HFF-Myc (cell line): ENCODE results near the gene CDH4.

ENCODE experiments used
- DNase-seq: peaks from one replicate; pipeline ENCODE4 v3.0.0-alpha.2; 2011; ENCODE audit warnings: low read depth; ENCODE audit errors: extremely low read depth
- H3K4me3 ChIP-seq: replicated peaks from 2 replicates; pipeline ENCODE4 v1.5.1; 2011; ENCODE audit warnings: low read depth, mild to moderate bottlenecking, control low read depth, low read length
- TF ChIP-seq, protein P1 (sequence below): IDR thresholded peaks from 2 replicates; pipeline ENCODE4 v1.5.1; 2012; ENCODE audit warnings: mild to moderate bottlenecking, low read depth, low read length, control low read depth; ENCODE audit errors: missing control alignments

The CDH4 gene

DNA sequence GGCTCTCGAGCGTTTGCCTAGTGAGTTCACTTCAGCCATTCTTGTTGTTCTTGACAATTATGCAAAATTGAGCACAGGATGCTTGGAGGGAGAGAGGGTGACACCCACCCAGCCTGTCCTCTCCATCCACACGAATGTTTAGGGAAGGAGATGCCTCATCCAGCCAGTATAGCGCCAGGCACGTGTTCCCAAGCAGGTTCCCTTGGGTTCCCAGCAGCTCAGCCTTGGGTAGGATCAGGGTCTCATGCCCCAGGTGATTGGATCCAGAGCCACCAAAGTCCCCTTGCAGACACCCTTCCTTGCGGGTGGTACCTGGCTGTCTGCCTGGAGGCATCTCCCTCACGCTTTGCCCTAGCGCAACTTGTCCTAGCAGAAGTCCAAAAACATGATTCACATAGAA is 394.9 kb downstream of the CDH4 start:
- no peak overlapping the region for H3K4me3 ChIP-seq
- no peak for DNase-seq
- TF ChIP-seq, protein P1, sequence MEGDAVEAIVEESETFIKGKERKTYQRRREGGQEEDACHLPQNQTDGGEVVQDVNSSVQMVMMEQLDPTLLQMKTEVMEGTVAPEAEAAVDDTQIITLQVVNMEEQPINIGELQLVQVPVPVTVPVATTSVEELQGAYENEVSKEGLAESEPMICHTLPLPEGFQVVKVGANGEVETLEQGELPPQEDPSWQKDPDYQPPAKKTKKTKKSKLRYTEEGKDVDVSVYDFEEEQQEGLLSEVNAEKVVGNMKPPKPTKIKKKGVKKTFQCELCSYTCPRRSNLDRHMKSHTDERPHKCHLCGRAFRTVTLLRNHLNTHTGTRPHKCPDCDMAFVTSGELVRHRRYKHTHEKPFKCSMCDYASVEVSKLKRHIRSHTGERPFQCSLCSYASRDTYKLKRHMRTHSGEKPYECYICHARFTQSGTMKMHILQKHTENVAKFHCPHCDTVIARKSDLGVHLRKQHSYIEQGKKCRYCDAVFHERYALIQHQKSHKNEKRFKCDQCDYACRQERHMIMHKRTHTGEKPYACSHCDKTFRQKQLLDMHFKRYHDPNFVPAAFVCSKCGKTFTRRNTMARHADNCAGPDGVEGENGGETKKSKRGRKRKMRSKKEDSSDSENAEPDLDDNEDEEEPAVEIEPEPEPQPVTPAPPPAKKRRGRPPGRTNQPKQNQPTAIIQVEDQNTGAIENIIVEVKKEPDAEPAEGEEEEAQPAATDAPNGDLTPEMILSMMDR: no peak

DNA sequence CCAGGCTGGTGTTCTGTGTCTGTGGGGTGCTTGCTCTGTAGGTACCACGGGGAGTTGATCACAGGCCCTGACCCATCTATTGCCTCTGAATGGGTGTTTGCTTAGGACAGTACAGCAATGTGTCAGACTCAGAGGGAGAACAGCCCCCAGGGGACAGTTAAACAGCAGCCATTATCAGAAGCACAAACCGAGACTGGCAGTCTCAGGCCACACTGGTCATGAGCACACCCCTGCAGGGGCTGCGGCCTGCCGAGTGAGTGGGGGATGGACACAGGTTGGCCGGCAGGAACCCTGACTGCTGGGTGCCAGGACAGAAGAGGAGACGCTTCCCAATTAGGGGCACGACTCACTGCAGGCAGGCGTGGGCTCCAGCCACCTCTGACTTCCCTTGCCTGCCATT is 395.6 kb downstream of the CDH4 start:
- no peak overlapping the region for H3K4me3 ChIP-seq
- no peak for DNase-seq
- TF ChIP-seq, protein P1: no peak

DNA sequence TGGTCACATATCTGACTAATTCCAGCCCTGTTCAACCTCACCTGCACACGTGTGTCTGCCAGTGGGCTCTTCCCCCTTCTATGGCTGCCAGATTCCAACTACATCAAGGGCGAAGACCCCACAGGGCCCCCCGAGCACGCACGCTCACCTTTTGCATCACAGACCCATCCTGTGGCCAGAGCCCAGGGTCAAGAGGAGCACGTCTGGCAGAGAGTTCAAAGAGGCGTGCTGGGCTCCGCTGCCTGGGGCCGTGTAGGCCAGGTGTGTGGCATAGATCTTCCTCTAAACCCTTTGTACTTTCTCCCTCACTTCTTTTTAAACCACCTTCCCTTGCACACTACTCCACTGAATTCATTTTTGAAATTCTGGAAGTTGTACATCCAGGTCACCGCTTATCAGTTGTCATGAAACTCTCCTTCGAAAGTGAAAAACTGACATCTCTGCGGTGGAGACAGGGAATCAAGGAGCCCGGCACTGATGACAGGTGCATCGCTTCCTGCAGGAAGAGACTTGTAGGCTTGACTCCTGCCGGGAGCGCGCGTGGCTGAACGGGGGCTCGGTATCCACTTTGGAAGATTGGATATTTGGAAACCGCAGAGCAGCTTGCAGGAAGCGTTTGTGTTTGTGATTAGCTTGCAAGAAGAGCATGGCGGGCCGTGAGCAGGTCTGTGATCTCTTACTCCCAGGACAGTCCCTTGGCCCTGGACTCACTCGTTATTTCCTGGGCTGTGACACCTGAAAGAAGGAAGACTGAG is 397.2 kb downstream of the CDH4 start:
- TF ChIP-seq, protein P1: no peak
- DNase-seq: no peak
- no peak overlapping the region for H3K4me3 ChIP-seq

DNA sequence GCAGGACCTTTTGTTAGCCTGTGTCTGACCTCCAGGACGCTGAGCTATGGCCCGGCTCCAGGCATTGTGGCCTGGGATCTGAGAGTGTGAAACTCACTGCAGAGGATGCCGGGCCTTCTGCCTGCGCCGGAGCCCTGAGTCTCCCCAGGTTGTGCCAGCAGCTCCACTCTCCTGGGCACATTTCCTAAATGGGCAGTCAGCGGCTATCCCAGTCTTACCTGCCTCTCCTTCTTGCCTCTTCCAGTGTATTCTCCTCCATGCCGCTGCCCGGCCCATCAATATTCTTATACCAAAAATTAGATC is 397.8 kb downstream of the CDH4 start:
- TF ChIP-seq, protein P1: no peak
- H3K4me3 ChIP-seq: no peak overlapping the region
- no peak for DNase-seq

DNA sequence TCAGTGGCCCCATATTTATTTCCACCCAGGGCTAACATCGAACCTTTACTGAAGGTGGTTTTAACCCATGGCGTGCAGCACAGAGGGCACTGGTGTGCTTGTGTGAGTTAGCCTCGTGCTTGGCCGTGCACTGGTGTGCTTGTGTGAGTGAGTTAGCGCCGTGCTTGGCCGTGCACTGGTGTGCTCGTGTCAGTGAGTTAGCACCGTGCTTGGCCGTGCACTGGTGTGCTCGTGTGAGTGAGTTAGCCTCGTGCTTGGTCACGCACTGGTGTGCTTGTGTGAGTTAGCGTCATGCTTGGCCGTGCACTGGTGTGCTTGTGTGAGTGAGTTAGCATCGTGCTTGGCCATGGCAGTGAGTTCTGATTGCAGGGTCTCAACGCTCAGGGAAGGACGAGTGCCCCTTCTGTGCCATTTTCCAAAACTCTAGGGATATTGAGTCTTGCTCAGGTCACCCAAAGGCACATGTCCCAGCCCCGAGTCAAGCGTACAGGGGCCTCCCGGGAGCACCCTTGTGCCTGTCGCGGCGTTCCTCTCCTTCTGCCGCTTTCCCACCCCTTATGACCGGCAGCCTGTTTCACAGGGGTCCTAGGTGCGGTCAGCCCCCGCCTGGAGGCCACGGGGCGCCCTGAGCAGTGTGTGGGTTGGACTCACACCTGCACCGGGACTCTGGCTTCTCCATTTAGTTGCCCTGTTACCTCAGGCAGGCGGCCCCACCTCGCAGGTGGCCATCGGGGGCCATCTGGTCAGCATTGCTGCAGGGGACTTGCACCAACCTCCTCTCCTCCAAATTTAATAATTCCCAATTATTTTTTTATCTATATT is 399.1 kb downstream of the CDH4 start:
- TF ChIP-seq, protein P1: no peak
- H3K4me3 ChIP-seq: no peak overlapping the region
- DNase-seq: no peak

DNA sequence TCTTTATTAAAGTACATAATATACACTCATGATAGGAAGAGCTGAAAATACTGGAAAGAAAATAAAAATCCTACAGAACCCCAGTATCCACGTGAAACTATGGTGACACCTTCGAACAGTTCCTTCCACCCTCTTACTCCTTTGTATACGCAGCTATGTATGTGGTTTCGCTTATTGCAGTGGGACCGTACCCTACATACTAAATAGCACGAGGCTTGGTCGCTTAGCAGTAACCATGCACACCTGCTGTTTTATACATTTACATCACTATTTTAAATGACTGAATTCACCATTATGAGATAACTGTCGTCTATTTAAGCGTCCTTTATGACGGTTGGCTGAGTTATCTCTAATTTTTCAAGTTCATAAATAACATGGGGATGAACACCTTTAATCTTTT is 400.1 kb downstream of the CDH4 start:
- no peak for DNase-seq
- no peak overlapping the region for H3K4me3 ChIP-seq
- TF ChIP-seq, protein P1: no peak
